ENCODE data around the gene HIGD2A.
"Not testable (repeated sequence)": the region's sequence is repeated elsewhere in the genome, so short reads cannot be mapped to it uniquely, and the experiment has no call there.

The HIGD2A gene

DNA sequence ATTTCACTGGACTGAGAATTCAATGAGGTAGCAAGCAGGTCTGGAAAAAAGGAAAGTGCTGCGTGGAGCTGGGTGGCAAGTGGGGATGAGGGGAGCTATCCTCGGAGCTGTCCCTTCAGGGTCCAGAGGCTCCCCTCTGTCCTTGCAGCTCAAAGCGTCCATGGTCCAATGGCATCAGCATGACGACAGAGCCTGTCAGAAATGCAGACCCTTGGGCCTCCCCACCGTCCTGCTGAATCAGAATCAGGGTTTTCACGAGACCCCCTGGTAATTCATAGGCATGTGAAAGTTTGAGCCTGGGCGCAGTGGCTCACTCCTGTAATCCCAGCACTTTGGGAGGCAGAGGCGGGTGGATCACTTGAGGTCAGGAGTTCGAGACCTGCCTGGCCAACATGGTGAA lies 5.5 kb downstream of the HIGD2A start:
- in situ Hi-C loops (cut with MboI; ENCODE audit: low sequenced_read_pairs) = no loop called here

DNA sequence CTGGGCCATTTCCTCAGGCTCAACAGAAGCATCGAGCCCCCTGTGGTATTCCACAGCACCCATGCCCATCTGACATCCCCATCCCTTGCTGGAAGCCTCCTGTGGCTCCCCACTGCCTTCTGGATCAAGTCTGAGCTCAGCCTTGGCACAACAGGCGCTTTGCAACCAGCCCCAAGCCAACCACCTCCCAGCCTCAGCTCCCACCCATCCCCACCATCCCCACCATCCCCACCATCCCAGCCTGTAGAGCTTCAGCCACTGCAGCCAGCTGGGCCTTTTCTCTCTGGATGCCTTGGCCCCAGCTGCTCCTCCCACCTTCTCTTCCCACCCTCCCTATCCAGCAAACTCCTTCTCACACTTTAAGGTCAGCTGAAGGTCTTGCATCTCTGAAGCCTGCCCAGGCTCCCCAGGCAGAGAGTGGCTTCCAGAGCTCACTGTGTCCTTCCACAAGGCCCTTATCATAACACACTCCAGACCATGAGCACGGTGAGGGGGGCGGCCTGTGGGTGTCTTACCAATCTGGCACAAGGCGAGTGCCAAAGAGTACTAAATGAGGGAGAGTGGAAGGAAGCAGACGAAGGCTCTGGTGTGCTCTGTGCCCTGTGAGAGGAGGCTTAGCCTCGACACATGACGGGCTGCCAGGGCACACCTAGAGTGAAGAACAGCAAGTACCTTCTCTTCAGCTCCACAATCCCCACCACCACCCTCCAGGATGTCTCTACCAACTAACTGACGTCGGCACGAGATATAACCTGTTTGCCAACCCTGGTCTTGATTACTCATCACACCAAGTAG lies 6.5 kb downstream of the HIGD2A start:
- in situ Hi-C loops (cut with MboI; ENCODE audit: low sequenced_read_pairs) = no loop called here

GRCh38 chr5:176396330-176396729 lies 7.8 kb downstream of the HIGD2A start:
- in situ Hi-C loops (cut with MboI; ENCODE audit: low sequenced_read_pairs) = no loop called here

GRCh38 chr5:176397736-176398420 lies 9.3 kb downstream of the HIGD2A start:
- in situ Hi-C loops (cut with MboI; ENCODE audit: low sequenced_read_pairs) = no loop called here

DNA sequence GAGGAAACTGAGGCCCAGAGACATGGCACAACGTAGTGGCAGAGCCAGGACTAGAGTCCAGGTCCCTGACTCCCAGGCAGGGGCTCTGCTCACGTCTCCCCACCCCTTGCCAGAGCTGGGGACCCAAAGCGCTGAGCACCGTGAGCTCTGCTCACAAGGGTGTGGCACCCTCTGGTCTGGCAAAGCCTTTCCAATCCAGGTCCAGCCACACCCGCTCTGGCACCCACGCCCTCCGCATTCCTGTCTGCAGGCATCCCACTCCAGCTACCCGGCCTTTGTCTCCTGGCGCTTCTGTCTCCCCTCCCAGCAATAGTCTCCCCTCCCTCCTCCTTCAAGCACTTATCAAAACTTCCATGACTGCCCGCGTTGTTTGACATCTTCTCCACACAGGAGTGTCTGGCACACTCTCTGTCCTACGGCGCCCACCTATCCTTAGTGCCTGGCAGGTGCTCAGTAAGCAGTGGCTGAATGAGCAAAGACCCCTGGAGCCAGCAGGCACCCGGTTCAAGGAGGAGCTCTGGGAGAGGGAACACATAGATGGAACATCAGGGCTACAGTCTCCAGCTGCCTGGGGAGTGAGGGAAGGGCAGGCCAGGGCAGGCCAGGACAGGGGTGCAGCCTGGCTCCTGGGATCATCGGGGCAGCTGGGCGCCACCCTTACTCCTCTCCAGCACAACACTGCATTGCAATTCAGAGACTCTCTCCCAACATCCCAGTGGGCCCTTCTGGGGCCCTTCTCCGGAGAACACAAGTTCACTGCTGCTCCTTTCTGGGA lies 12.0 kb downstream of the HIGD2A start:
- in situ Hi-C loops (cut with MboI; ENCODE audit: low sequenced_read_pairs) = no loop called here

DNA sequence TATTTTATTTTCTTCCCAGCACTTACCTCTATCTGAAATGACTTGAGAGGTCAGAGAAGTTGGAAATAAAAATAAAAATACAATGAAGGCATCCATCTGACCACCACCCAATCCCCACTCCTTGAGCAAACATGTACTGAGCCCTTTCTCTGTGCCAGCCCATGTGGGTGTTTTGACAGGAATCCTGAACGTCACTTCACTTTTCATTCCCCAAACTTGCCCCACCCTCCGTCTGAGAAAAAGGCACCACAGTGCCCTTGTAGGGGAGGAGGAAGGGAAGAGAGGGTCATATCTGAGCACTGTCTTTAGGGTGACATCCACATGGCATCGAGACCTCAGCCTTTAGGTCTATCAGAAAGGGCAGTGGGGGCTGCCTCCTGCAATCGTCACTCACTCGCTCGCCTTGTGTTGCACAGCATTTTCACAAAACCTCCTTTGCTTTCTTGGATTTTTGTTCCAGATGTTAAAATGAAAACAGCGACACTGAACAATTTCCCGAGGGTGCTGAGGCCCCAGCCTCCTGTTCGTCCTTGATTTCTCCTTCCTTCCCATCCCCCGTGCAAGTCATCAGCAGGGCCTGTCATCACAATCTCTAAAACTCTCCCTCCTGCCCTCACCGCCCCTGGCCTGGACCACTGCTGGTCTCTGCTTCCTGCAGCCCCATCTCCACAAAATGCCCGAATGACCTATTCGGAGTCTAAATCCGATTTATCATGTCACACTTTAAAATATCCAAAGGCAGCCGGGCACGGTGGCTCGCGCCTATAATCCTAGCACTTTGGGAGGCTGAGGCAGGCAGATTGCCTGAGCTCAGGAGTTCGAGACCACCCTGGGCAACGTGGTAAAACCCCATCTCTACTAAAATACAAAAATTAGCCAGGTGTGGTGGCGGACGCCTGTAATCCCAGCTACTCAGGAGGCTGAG lies 13.0 kb downstream of the HIGD2A start:
- in situ Hi-C loops (cut with MboI; ENCODE audit: low sequenced_read_pairs) = no loop called here

- in situ Hi-C loops (cut with MboI; ENCODE audit: low sequenced_read_pairs) = no loop called here
These were observed 17.3 kb downstream of the HIGD2A start for GRCh38 chr5:176405656-176406435.

DNA sequence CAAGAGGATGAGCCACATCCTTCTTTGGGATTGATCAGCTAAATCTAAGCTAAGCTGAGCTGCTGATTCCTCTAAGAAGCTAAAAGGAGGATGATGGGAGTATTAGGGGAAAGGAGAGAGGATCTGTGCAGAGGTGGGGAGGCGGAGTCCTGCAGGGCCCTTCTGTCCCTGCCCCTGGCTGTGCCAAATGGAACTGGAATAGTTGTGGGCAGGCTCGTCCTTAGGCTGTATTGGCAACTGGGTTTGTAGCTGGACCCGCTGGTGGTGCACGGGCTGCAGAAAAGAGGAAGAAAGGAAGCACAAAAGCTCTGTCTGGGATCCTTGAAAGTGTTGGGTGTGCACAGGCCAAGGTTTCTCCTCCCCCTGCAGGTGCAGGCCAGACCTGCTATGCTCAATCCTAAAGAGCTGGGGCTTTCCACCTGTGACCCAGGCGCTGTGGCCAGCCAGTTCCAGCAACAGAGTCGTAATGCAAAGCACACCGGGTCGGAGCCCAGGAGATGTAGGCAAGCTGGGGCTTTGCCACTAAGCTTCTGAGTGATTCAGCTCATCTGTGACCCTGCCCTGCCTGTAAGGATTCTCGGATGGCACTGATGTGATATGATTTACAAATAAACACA lies 18.0 kb downstream of the HIGD2A start:
- in situ Hi-C loops (cut with MboI; ENCODE audit: low sequenced_read_pairs) = no loop called here

GRCh38 chr5:176407456-176408251 lies 19.1 kb downstream of the HIGD2A start:
- in situ Hi-C loops (cut with MboI; ENCODE audit: low sequenced_read_pairs) = no loop called here

DNA sequence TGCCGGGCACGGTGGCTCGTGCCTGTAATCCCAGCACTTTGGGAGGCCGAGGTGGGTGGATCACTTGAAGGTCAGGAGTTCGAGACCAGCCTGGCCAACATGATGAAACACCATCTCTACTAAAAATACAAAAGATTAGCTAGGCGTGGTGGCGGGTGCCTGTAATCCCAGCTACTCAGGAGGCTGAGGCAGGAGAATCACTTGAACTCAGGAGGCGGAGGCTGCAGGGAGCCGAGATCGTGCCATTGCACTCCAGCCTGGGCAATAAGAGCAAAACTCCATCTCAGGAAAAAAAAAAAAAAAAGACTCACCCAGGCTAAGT lies 19.7 kb downstream of the HIGD2A start:
- in situ Hi-C loops (cut with MboI; ENCODE audit: low sequenced_read_pairs) = not testable (repeated sequence)

- in situ Hi-C loops (cut with MboI; ENCODE audit: low sequenced_read_pairs) = no loop called here
These were observed 20.0 kb downstream of the HIGD2A start for GRCh38 chr5:176408590-176408989.

DNA sequence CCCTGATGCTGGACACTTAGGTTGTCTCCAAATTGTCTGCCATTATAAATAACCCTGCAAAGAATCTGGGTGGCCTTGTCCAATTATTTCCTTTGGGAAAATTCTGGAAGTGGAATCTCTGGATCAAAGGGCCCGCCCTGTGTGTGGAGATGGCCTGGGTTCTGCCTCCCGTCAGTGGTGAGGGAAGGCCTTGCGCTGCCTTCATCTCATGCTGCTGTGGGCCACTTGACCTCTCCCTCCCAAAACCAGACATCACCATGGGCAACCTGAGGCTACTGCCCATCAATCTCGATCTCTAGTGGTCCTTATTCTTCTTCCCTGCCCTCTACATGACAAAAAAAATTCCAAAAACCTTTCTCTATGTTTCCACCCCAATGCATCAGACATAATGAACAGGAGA lies 21.2 kb downstream of the HIGD2A start:
- in situ Hi-C loops (cut with MboI; ENCODE audit: low sequenced_read_pairs) = no loop called here

DNA sequence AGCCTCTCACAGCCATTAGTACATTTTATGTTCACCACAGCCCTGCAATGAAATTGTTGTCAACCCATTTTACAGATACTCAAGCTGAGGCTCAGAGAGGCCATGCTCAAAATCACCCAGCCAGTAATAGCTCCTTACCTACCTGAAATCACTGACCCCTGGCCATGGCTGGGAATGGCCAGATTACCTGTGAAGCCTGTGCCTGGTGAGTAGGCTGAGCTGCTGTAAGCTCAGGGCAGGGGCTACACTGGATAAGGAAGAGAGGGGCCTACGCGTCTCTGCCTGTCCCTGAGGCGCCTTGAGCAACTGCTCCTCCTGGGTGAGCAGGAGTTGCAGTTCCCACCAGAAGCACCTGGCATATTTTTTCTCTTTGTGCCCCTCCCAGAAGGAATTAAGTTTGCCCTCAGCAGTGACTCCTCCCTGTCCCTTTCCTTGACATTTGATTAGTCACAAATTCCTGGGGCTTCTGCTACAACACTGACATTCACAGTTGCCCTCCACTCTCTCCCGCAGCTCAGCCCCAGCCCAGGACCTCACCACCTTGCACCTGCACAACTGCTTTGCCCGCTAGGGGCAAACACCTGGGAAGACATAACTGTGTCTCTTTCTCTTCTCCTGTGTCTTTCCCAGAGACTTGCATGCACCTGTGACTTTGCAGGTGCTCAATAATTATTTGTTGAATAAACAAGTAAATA lies 22.1 kb downstream of the HIGD2A start:
- in situ Hi-C loops (cut with MboI; ENCODE audit: low sequenced_read_pairs) = no loop called here

DNA sequence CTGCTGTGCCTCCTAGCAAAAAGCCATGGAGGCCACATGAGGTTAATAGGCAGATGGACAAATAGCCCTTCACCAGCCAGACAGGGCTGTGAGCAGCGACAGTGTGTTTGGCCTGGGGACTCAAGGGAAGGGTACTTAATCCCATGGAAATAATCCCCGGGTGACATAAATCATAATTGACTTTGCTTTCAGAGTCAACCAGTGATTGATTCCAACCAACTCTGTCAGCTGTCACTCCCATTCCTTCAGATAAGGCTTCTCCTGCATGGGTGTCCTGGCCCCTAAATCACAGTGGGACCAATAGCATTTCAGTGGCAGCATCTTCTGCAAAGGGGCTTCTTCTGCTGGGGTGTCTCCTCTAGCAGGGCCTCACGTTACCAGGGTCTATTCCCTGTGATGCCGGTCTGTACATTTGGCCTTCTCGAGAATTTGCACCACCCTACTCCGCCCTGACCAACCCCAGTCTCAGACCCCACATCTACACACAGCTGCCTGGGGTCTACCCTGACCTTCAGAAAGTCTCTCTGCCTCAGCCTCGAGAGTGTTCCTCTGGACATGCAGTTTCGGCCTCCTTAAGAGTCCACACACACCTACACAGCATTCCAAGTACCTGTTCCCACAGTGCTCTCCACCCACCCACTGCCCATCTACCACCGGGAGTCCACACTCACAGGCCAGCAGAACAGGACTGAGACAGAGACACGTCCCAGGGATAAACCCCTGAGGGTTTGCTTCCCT lies 24.1 kb downstream of the HIGD2A start:
- in situ Hi-C loops (cut with MboI; ENCODE audit: low sequenced_read_pairs) = no loop called here

- in situ Hi-C loops (cut with MboI; ENCODE audit: low sequenced_read_pairs) = no loop called here
These were observed 24.7 kb downstream of the HIGD2A start for GRCh38 chr5:176413255-176413565.

- in situ Hi-C loops (cut with MboI; ENCODE audit: low sequenced_read_pairs) = no loop called here
These were observed 25.2 kb downstream of the HIGD2A start for GRCh38 chr5:176413709-176414191.

DNA sequence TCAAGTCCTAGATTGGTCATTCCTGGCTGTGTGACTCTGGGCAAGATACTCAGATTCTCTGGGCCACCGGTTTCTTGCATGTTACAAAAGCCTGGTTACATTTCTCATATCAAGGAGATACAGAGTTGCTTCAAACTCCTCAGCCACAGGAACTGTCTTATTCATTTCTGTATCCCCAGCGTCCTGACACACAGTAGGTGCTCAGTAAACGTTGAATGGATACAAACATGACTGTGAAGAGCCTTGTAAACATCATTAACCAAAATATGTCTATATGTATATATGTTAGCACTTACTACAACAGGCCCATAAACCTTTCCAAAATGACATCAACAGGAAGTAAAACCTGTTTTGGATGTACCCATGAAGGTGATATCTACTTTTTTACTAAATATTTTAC lies 26.2 kb downstream of the HIGD2A start:
- in situ Hi-C loops (cut with MboI; ENCODE audit: low sequenced_read_pairs) = no loop called here

Data from HL-60/S4 treated with phorbol 12-myristate 13-acetate at 8.2 ng/mL for 4 days and 3 days (cell line).